ENCODE data around the gene PTH1R.

The PTH1R gene

DNA sequence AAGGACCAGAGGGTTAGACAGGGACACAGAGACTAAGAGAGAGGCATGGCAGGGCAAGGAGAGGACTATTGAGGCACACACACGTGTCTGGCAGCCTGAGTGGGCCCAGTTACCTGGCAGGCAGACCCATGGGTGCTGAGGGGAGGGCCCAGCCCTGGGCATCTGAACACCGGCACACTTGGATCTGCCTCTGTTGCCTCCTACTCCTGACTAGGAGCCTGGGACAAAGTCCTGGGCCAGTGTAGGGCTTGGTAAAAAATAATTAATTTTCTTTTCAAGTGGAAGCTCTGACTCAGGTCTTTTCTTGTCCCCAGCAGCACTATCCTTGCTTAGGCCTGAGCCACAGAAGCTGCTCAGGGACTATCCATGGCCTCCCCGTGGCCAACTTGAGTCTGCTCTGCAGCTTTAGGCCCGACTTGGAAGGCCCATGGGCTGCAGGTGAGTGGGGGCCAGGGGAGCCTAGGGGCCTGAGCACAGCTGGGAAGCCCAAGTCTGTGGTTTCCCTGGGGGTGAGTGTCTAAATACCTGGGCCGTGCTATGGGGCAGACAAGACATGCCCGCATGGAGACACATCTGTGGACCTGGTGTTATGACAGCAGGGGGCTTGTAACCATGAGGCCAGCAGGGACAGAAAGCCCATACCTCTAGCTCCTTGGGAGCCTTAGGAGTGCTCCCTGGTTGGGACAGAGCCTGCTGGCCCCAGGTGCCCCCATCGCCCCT, at the start of gene PTH1R:
PTH1R (plus strand) TSS at position 316 of the 720 bp plus-strand sequence. CDS start 5,839 bp downstream, outside the sequence.
- no peak for DNase-seq (ENCODE audit: low read depth in 2 of 2)
- TF ChIP-seq CTCF (IDR thresholded peaks at IDR 0.05; ENCODE audit: low read depth, low read length) = no peak
- H3K4me3 ChIP-seq (replicated peaks in 1 of 2; ENCODE audit: low read depth in 2 of 2, low read length in 2 of 2) = no peak within 1 kb of the TSS

GRCh38 chr3:46829699-46830208, 47.8 kb upstream of the PTH1R start:
- DNase-seq (ENCODE audit: low read depth in 2 of 2) = no peak
- no peak for TF ChIP-seq CTCF (IDR thresholded peaks at IDR 0.05; ENCODE audit: low read depth, low read length)
- H3K4me3 ChIP-seq (replicated peaks in 1 of 2; ENCODE audit: low read depth in 2 of 2, low read length in 2 of 2) = no peak overlapping the region

DNA sequence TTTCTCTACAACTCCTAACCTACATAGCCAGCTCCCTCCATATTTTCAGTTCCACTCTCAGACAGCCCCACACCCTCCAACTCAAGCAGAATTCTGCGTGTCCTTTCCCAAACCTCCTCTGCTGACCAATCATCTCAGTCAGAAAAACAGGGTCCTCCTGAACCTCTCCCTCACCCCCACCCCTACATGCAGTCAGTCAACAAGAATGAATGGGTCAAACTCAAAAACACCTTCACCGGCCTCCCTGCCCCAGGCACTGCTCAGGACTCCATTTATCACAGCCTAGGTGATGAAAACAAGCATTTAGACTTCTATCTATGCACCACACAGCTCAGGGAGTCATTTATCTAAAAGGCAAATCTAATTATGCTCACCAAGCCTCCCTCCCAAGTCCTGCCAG, 46.7 kb upstream of the PTH1R start:
- H3K4me3 ChIP-seq (replicated peaks in 1 of 2; ENCODE audit: low read depth in 2 of 2, low read length in 2 of 2) = no peak overlapping the region
- DNase-seq (ENCODE audit: low read depth in 2 of 2) = no peak
- TF ChIP-seq CTCF (IDR thresholded peaks at IDR 0.05; ENCODE audit: low read depth, low read length) = no peak

DNA sequence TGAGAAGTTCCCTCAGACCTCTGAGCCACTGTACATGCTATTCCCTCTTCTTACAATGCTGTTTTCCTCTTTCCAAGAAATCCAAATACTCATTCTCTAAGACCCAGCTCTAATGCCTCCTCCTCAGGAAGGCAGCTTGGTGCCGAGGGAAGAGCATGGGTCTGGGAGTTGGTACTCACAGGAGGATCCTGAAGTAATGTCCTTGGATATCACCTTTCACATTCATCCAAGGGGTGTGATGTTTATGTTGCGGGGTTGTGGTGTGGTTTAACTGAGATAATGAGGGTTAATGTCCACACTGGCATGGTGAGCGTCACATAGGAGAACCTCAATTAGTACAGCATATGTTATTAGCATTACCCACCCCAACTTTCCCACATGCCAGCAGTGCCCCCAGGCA, 46.2 kb upstream of the PTH1R start:
- no peak for DNase-seq (ENCODE audit: low read depth in 2 of 2)
- no peak for TF ChIP-seq CTCF (IDR thresholded peaks at IDR 0.05; ENCODE audit: low read depth, low read length)

DNA sequence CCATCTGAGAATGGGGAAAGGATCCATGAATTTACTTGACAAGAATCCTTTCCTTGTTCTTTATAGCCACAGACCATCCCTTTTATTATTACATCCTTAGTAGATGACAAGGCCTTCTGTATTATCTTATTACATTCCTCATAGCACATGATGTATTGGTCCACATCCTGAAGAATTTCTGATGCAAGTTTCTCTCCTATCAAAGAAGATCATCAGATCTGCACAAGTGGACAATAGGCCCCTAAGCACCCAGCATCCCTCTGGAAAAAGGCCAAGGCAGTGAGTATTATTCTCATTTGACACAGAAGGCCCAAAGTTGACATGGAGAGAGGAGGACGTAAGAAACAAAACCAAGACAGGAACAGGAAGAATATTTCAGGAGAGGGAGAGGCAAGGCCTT, 45.7 kb upstream of the PTH1R start:
- H3K4me3 ChIP-seq (replicated peaks in 1 of 2; ENCODE audit: low read depth in 2 of 2, low read length in 2 of 2) = no peak overlapping the region
- no peak for TF ChIP-seq CTCF (IDR thresholded peaks at IDR 0.05; ENCODE audit: low read depth, low read length)
- DNase-seq (ENCODE audit: low read depth in 2 of 2) = no peak

More for the DNA sequence above, 46.2 kb upstream of the PTH1R start:
- no peak overlapping the region for H3K4me3 ChIP-seq (replicated peaks in 1 of 2; ENCODE audit: low read depth in 2 of 2, low read length in 2 of 2)

DNA sequence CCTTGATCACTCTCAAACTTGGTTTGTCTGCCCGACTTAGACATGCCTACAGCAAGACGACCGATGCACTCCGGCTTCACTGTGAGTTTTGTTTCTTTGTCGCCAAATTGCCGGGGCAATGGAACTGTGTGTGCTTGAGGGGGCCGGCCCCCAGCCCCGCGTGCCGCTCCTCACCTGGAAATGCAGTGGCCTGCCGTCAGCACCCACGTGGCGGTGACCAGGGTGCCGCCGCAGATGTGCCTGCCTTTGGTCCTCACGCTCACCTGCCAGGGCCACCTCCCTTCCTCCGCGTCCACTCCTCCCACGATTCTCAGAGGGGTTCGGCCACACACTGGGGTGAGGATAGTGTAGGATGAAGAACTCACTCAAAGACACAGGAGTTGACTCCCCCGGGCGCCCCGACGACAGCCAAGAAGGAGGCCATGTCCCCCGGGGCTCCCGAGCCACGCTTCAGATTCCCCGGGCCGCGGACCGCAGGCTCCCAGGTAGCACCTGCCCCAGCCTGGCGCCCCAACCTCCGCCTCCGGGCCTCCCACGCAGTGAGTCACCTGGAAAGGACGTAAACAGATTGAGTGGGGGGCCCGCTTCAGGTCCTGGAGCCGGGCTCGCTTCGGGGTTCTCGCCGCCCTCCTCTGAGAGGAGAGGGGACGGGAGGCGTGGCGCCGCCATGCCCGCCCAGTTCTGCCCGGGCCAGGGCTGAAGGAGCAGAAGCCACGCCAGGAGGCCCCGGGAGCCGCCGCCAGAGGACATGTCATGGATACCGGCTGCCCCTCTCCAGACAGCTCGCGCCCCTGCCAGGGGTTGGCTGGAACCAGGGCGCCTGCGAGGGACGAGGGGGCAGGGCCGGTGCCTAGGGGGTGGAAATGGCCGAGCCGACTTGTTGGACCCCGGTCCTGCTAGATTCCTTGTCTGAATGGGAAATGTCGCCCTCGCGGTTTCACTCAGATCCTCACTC, 43.9 kb upstream of the PTH1R start:
- no peak for TF ChIP-seq CTCF (IDR thresholded peaks at IDR 0.05; ENCODE audit: low read depth, low read length)
- no peak for DNase-seq (ENCODE audit: low read depth in 2 of 2)
- H3K4me3 ChIP-seq (replicated peaks in 1 of 2; ENCODE audit: low read depth in 2 of 2, low read length in 2 of 2) = no peak overlapping the region

Measured in cardiac fibroblast (primary cell).